Stomach smooth muscle (tissue), 2 donors: Measurements from ENCODE around the gene EFNA2.

Experiments used
- H3K27ac ChIP-seq: one replicate; pipeline ENCODE4 v1.7.0; 2013; ENCODE audit warnings: mild to moderate bottlenecking, low read length, inconsistent platforms
- H3K27me3 ChIP-seq, 2 donors: one replicate each; pipeline ENCODE4 v1.7.0; 2013; ENCODE audit warnings: low read length in 2 of 2; ENCODE audit not compliant: insufficient read depth in 2 of 2, control insufficient read depth in 1 of 2
- H3K36me3 ChIP-seq, 2 donors: one replicate each; pipeline ENCODE4 v1.7.0; 2013; ENCODE audit warnings: low read length in 2 of 2; ENCODE audit not compliant: control insufficient read depth in 2 of 2, insufficient read depth in 2 of 2
- H3K4me1 ChIP-seq: one replicate; pipeline ENCODE4 v1.7.0; 2013; ENCODE audit warnings: low read length; ENCODE audit not compliant: control insufficient read depth, insufficient read depth
- H3K4me3 ChIP-seq, 2 donors: one replicate each; pipeline ENCODE4 v1.7.0; 2013; ENCODE audit warnings: low read length in 2 of 2
- H3K9ac ChIP-seq, 2 donors: one replicate each; pipeline ENCODE4 v1.7.0; 2013; ENCODE audit warnings: low read length in 2 of 2, mild to moderate bottlenecking in 1 of 2
- H3K9me3 ChIP-seq, 2 donors: one replicate each; pipeline ENCODE4 v1.7.0; 2013; ENCODE audit warnings: low read length in 2 of 2; ENCODE audit not compliant: control insufficient read depth in 2 of 2
- donor health status: healthy.
- donor health status: Pancreatic carcinoma.

EFNA2 gene

GRCh38 chr19:1289686-1290025 lies 4.0 kb downstream of the EFNA2 start:
- Histone ChIP-seq H3K4me3 (no peak overlapping the region), H3K9me3 (no peaks in the 10 kb centered on the region), H3K9ac (no peak overlapping the region), H3K27ac (no peak overlapping the region), H3K27me3 (peaks cover 34 to 59% of the 10 kb centered on the region in 2 donors), H3K4me1 (peaks cover 2% of the 10 kb centered on the region), H3K36me3 (no peaks in the 10 kb centered on the region)

DNA sequence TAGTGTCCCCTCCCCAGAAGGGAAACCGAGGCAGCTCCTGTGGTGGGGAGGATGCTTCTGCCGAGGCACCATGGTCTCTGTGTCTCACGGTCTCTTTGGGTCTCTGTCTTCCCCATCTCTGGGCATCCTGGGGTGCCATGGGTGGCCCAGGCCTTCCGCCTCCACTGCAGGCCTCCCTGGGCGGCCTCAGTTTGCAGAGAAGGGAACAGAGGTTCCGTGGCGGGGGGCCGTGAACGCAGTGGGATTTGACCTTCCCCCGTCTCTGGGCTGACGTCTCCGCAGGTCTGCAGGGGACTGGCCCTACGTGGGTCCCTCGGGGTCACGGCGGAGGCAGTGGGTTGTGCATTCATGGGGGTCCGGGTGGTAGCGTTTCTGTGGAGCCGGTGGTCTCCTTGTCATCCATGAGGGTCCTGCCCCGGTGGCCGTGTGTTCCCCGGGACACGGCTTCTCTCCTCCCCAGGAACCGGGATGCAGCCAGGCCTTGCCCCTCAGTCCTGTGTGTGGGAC lies 4.6 kb downstream of the EFNA2 start:
- Histone ChIP-seq H3K9me3 (no peaks in the 10 kb centered on the region), H3K36me3 (no peaks in the 10 kb centered on the region), H3K4me1 (peaks cover 3% of the 10 kb centered on the region), H3K4me3 (no peak overlapping the region), H3K9ac (no peak overlapping the region), H3K27me3 (peaks cover 33 to 59% of the 10 kb centered on the region in 2 donors), H3K27ac (no peak overlapping the region)

- Histone ChIP-seq H3K27me3 (peaks cover 33 to 59% of the 10 kb centered on the region in 2 donors), H3K36me3 (no peaks in the 10 kb centered on the region), H3K4me3 (no peak overlapping the region), H3K4me1 (peaks cover 7% of the 10 kb centered on the region), H3K27ac (no peak overlapping the region), H3K9me3 (no peaks in the 10 kb centered on the region), H3K9ac (no peak overlapping the region)
These were observed 5.3 kb downstream of the EFNA2 start for GRCh38 chr19:1290703-1291651.

DNA sequence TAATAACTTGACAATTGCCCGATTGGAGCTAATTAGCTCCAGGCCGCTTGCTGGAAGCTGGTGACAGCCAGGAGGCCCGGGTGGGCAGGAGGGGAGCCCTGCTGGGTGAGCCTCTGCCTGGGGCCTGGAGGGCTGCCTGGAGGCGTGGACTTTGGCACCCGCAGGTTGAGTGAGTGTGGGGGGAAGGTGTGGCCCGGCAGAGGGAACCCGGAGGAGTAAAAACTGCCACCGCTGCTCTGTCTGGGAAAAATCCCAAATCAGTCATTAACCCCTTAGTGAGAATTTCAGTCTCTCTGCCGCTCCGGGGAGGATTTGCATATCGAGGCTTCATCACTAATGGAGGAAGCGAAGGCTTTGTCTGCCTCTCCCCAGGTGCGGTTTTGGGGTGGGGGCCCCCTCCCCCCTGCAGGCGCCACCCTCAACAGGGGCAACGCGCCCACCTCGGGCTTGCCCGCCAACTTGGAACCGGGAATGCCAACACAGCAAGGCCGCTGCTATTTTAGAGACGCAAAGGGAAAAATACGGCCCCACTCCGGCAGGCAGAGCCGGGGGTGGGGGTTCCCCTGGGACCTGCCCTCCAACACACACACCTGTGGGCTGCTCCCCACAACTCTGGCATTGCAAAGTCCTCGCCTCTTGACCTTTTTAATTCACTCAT lies 6.2 kb downstream of the EFNA2 start:
- Histone ChIP-seq H3K27me3 (peaks cover 31 to 57% of the 10 kb centered on the region in 2 donors), H3K27ac (no peak overlapping the region), H3K4me1 (peaks cover 7% of the 10 kb centered on the region), H3K9me3 (no peaks in the 10 kb centered on the region), H3K36me3 (no peaks in the 10 kb centered on the region), H3K9ac (no peak overlapping the region), H3K4me3 (no peak overlapping the region)

DNA sequence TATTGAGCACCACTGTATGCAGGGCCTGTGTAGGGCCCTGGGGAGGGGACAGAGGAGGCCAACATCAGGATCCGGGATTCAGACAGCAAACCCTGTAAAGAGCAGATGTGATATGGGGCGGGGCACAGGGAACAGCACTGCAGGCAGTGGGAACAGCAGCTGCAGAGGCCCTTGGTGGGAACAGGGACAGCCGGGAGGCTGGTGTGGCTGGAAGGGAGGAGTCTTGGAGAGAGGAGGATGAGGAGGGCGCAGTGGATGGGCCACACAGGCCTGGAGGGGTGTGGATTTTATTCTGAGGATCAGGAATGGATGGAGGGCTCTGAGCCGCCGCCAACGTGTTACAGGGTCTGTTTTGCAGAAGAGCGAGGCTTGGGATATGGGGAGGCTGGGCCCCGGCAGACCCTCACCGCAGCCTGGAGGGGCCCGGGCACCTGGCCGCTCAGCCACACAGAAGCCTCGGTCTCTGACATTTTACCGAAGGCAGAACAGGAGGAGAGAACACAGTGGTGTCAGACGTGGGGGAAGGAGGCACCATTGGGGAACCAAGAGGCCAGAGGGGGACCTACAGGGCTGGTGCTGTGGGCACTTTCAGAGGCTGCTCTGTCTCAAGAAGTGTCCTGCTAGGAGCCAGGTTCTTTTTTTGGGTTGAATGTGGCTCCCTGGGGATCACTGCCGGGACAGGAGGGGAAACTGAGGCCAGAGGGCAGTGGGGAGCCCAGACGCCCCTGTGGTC lies 6.9 kb downstream of the EFNA2 start:
- peaks cover 4% of the 10 kb centered on the region for H3K4me1 ChIP-seq
- peaks cover 29 to 51% of the 10 kb centered on the region in 2 donors for H3K27me3 ChIP-seq

GRCh38 chr19:1293782-1294604 lies 8.3 kb downstream of the EFNA2 start:
- H3K27me3 ChIP-seq = peaks cover 24 to 46% of the 10 kb centered on the region in 2 donors
- H3K4me3 ChIP-seq = no peak overlapping the region
- H3K9me3 ChIP-seq = no peaks in the 10 kb centered on the region
- peaks cover 4% of the 10 kb centered on the region for H3K4me1 ChIP-seq
- no peak overlapping the region for H3K27ac ChIP-seq
- H3K36me3 ChIP-seq = no peaks in the 10 kb centered on the region
- no peak overlapping the region for H3K9ac ChIP-seq

More for the DNA sequence above, 6.9 kb downstream of the EFNA2 start:
- H3K9ac ChIP-seq = no peak overlapping the region
- no peaks in the 10 kb centered on the region for H3K9me3 ChIP-seq
- H3K36me3 ChIP-seq = no peaks in the 10 kb centered on the region
- no peak overlapping the region for H3K27ac ChIP-seq
- no peak overlapping the region for H3K4me3 ChIP-seq

GRCh38 chr19:1294688-1295087 lies 9.0 kb downstream of the EFNA2 start:
- no peaks in the 10 kb centered on the region for H3K9me3 ChIP-seq
- H3K9ac ChIP-seq = no peak overlapping the region
- H3K36me3 ChIP-seq = no peaks in the 10 kb centered on the region
- no peak overlapping the region for H3K27ac ChIP-seq
- no peak overlapping the region for H3K4me3 ChIP-seq
- H3K27me3 ChIP-seq = peaks cover 24 to 43% of the 10 kb centered on the region in 2 donors
- peaks cover 4% of the 10 kb centered on the region for H3K4me1 ChIP-seq

DNA sequence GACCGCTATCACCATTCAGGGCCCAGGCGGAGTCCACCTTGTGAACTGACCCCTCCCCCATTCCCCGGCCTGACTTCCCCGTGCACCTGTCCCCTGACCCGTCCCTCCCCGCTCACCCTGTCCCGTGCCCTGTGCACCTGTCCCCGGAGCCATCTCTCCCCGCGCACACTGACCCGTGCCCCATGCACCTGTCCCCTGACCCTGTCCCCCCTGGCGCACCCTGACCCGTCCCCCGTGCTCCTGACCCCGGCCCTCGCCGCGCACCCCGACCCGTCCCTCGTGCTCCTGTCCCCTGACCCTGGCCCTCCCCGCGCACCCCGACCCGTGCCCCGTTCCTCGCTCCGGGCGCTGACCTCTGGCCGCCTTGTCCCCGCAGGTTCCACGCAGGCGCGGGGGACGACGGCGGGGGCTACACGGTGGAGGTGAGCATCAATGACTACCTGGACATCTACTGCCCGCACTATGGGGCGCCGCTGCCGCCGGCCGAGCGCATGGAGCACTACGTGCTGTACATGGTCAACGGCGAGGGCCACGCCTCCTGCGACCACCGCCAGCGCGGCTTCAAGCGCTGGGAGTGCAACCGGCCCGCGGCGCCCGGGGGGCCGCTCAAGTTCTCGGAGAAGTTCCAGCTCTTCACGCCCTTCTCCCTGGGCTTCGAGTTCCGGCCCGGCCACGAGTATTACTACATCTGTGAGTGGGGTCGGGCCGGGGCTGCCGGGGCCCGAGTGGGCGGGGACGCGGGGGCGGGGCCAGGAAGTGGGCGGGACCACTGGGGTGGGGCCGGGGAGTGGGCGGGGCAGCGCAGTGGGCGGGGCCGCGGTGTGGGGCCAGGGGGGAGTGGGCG lies 9.7 kb downstream of the EFNA2 start:
- Histone ChIP-seq H3K36me3 (no peaks in the 10 kb centered on the region), H3K27me3 (peaks cover 23 to 42% of the 10 kb centered on the region in 2 donors), H3K4me1 (peaks cover 4% of the 10 kb centered on the region), H3K27ac (no peak overlapping the region), H3K9me3 (no peaks in the 10 kb centered on the region), H3K9ac (no peak overlapping the region), H3K4me3 (no peak overlapping the region)

- H3K27ac ChIP-seq = no peak overlapping the region
These were observed 10.4 kb downstream of the EFNA2 start for GRCh38 chr19:1296078-1296477.

More at GRCh38 chr19:1296078-1296477, 10.4 kb downstream of the EFNA2 start:
- no peaks in the 10 kb centered on the region for H3K36me3 ChIP-seq
- no peak overlapping the region for H3K9ac ChIP-seq
- H3K9me3 ChIP-seq = no peaks in the 10 kb centered on the region
- peaks cover 19 to 37% of the 10 kb centered on the region in 2 donors for H3K27me3 ChIP-seq
- H3K4me1 ChIP-seq = peaks cover 4% of the 10 kb centered on the region
- no peak overlapping the region for H3K4me3 ChIP-seq
